Body of pancreas (tissue), 4 donors: ENCODE measurements around the gene SLBP. TPM values are rescaled to one million over a fixed set of nuclear protein-coding genes. Genes with fewer than 3 reads are reported as not detected.
A peak's percentile ranks its signal among the peaks of the same experiment; 100 is the strongest.

Experiments
- ATAC-seq: fragments of 150-250 bp; one replicate; pipeline ENCODE4 v1.9.1; 2016
- DNase-seq, 4 donors: peaks; one replicate each; pipeline ENCODE4 v3.0.0-alpha.2; 2019
- H3K27ac ChIP-seq, 4 donors: fragments of 200-600 bp; sonication (generic); 1 replicate in 3 of 4; 2 replicates in 1 of 4; pipeline versions ENCODE4 v1.5.1 to v1.6.1; 2016 to 2019; ENCODE audit warnings: mild to moderate bottlenecking in 1 of 4, mixed read lengths in 1 of 4, moderate library complexity in 1 of 4
- H3K27me3 ChIP-seq, 2 donors: fragments of 200-600 bp; sonication (generic); one replicate each; pipeline ENCODE4 v1.6.0; 2016; ENCODE audit warnings: mild to moderate bottlenecking in 1 of 2
- H3K36me3 ChIP-seq, 2 donors: fragments of 200-600 bp; sonication (generic); replicated peaks in 1 of 2; 2 replicates each; pipeline ENCODE4 v1.5.1; 2016; ENCODE audit warnings: low read depth in 2 of 2; ENCODE audit not compliant: insufficient read depth in 1 of 2
- H3K4me1 ChIP-seq: fragments of 200-600 bp; sonication (generic); one replicate; pipeline ENCODE4 v1.6.0; 2016
- H3K4me3 ChIP-seq, 2 donors: fragments of 200-600 bp; sonication (generic); 1 replicate in 1 of 2; 2 replicates in 1 of 2; pipeline ENCODE4 v1.5.1; 2016 to 2019
- H3K9me3 ChIP-seq, 3 donors: fragments of 200-600 bp; sonication (generic); 1 replicate in 2 of 3; 2 replicates in 1 of 3; pipeline ENCODE4 v1.5.1; 2016
- CTCF ChIP-seq, 7 experiments: fragments of 450-650 bp in 4 of 7; fragments of 200-600 bp in 3 of 7; sonication (generic) in 3 of 7; IDR thresholded peaks; one replicate each; pipeline ENCODE4 v1.5.1; 2016 to 2019; ENCODE audit warnings: antibody characterized with exemption in 7 of 7
- POLR2A ChIP-seq, 3 donors: fragments of 450-650 bp; IDR thresholded peaks; one replicate each; pipeline ENCODE4 v1.6.1; 2016; ENCODE audit warnings: antibody characterized with exemption in 3 of 3, mild to moderate bottlenecking in 2 of 3
- WGBS, 2 donors: methylation state at CpG; one replicate each; pipeline ENCODE4 v1.1.5; 2017; 5-methylcytosine and 5-hydroxymethylcytosine counted together
- intact Hi-C: fragments of 100-400 bp; cut with DNase I; formaldehyde crosslinking; loops from one replicate; pipeline ENCODE4 v1.15.1; 2023
- total RNA-seq, 2 donors: library from RNA; depleted of rRNA; stranded (reverse); fragments of >200 nt; gene quantifications; one replicate each; pipeline ENCODE4 v1.1.0, GENCODE V29; 2016

Gene SLBP
- total RNA-seq, 2 donors from 2014 or later = 23.7 to 26.2 TPM

GRCh38 chr4:1686440-1687036 lies 25.6 kb downstream of the SLBP start:
- no peak for TF ChIP-seq POLR2A (IDR thresholded peaks at IDR 0.05)
- ATAC-seq = no peak
- Histone ChIP-seq H3K4me1 (peaks cover 20% of the 10 kb centered on the region), H3K4me3 (no peak overlapping the region), H3K27me3 (no peaks in the 10 kb centered on the region), H3K27ac (no peak overlapping the region), H3K9me3 (no peaks in the 10 kb centered on the region), H3K36me3 (peaks cover 0 to 7% of the 10 kb centered on the region in 2 donors)
- WGBS, 2 donors = 49 to 59% methylated on average over 4 to 7 of the region's 7 CpGs
- DNase-seq = no peak
- intact Hi-C loops = no loop called here

- Histone ChIP-seq H3K27ac (peak overlapping the region in 2 of 4 donors; percentile 64 to 76), H3K4me1 (peaks cover 20% of the 10 kb centered on the region), H3K9me3 (no peaks in the 10 kb centered on the region), H3K27me3 (no peaks in the 10 kb centered on the region), H3K4me3 (no peak overlapping the region), H3K36me3 (no peaks in the 10 kb centered on the region)
- DNase-seq (no peak), ATAC-seq (no peak)
- TF ChIP-seq POLR2A (IDR thresholded peaks at IDR 0.05) (no peak), CTCF (IDR thresholded peaks at IDR 0.05) (no peak)
- WGBS, 2 donors = 77 to 80% methylated on average over 19 to 23 of the region's 23 CpGs
- intact Hi-C loops = no loop called here
Measured at GRCh38 chr4:1685235-1686150, 26.6 kb downstream of the SLBP start.

GRCh38 chr4:1684506-1685234 lies 27.4 kb downstream of the SLBP start:
- Histone ChIP-seq H3K4me1 (peaks cover 20% of the 10 kb centered on the region), H3K27ac (peak overlapping the region in 3 of 4 donors; percentile 53 to 76 (median 64)), H3K4me3 (no peak overlapping the region), H3K36me3 (no peaks in the 10 kb centered on the region), H3K9me3 (no peaks in the 10 kb centered on the region), H3K27me3 (no peaks in the 10 kb centered on the region)
- WGBS, 2 donors = 25% methylated on average over 33 of the region's 66 CpGs; no CpG with 5 or more reads in 1 of the 2 donors
- TF ChIP-seq POLR2A (IDR thresholded peaks at IDR 0.05) = peak in 1 of 3 donors; percentile 5
- no peak for TF ChIP-seq CTCF (IDR thresholded peaks at IDR 0.05)
- ATAC-seq (no peak), DNase-seq (peak in 2 of 4 donors; percentile 12 to 95)
- intact Hi-C loops = no loop called here

GRCh38 chr4:1683736-1684505 lies 28.2 kb downstream of the SLBP start, which contains the start of gene FAM53A:
Gene FAM53A (minus strand): TSS chr4:1684313. CDS start chr4:1668741, 15,572 bp downstream.
- WGBS, 2 donors = 2% methylated on average over 6 to 89 of the region's 118 CpGs
- H3K36me3 ChIP-seq = no peaks in the 10 kb centered on the region
- ATAC-seq = peak; percentile 96

More at GRCh38 chr4:1683736-1684505, 28.2 kb downstream of the SLBP start, which contains the start of gene FAM53A:
- H3K27ac ChIP-seq = peak within 1 kb of the TSS; percentile 42 to 76 (median 72)
- H3K27me3 ChIP-seq = no peaks in the 10 kb centered on the region
- intact Hi-C loops = no loop called here
- peaks cover 20% of the 10 kb centered on the region for H3K4me1 ChIP-seq
- H3K9me3 ChIP-seq = no peaks in the 10 kb centered on the region
- H3K4me3 ChIP-seq = peak within 1 kb of the TSS; percentile 3 to 24
- TF ChIP-seq CTCF (IDR thresholded peaks at IDR 0.05) (peak in 2 of 7 experiments; percentile 2 to 9), POLR2A (IDR thresholded peaks at IDR 0.05) (peak in 2 of 3 donors; percentile 19 to 51)
- DNase-seq = peak; percentile 28 to 98 (median 94)
